H9 (cell line): ENCODE results near the gene CD2BP2. TPM values are rescaled to one million over a fixed set of nuclear protein-coding genes. Genes with fewer than 3 reads are reported as not detected.

Experiments used
- DNase-seq: peaks from one replicate; pipeline ENCODE4 v3.0.0-alpha.2; 2017
- H2AFZ ChIP-seq: one replicate; pipeline ENCODE4 v1.6.1; 2013; ENCODE audit warnings: mild to moderate bottlenecking, low read length, control low read depth, moderate library complexity
- H2AK5ac ChIP-seq: 2 replicates; pipeline ENCODE4 v1.6.1; 2013; ENCODE audit warnings: low read length, control low read depth, mixed read lengths; ENCODE audit not compliant: insufficient read length
- H2BK120ac ChIP-seq: one replicate; pipeline ENCODE4 v1.6.1; 2013; ENCODE audit warnings: low read depth, mild to moderate bottlenecking, low read length, control low read depth, inconsistent platforms; ENCODE audit not compliant: poor library complexity, severe bottlenecking
- H2BK12ac ChIP-seq: 2 replicates; pipeline ENCODE4 v1.6.1; 2013; ENCODE audit warnings: low read length, control low read depth, mixed read lengths, low read depth; ENCODE audit not compliant: insufficient read length
- H2BK15ac ChIP-seq: 2 replicates; pipeline ENCODE4 v1.6.1; 2013; ENCODE audit warnings: low read depth, low read length, control low read depth
- H2BK20ac ChIP-seq: one replicate; pipeline ENCODE4 v1.6.1; 2013; ENCODE audit warnings: low read depth, mild to moderate bottlenecking, low read length, control low read depth, inconsistent platforms; ENCODE audit not compliant: poor library complexity, severe bottlenecking
- H2BK5ac ChIP-seq: 2 replicates; pipeline ENCODE4 v1.6.1; 2013; ENCODE audit warnings: low read length, control low read depth, mixed read lengths; ENCODE audit not compliant: insufficient read length
- H3K14ac ChIP-seq: 2 replicates; pipeline ENCODE4 v1.6.1; 2013; ENCODE audit warnings: low read length, control low read depth; ENCODE audit not compliant: insufficient read depth
- H3K18ac ChIP-seq: 2 replicates; pipeline ENCODE4 v1.6.1; 2013; ENCODE audit warnings: low read depth, mild to moderate bottlenecking, mixed read lengths, low read length, control low read depth; ENCODE audit not compliant: insufficient read length
- H3K23ac ChIP-seq: 2 replicates; pipeline ENCODE4 v1.6.1; 2013; ENCODE audit warnings: low read length, control low read depth, mixed read lengths, low read depth; ENCODE audit not compliant: insufficient read length
- H3K23me2 ChIP-seq: 2 replicates; pipeline ENCODE4 v1.6.1; 2013; ENCODE audit warnings: low read depth, mild to moderate bottlenecking, mixed read lengths, low read length, control low read depth; ENCODE audit not compliant: insufficient read length, poor library complexity, severe bottlenecking
- H3K27ac ChIP-seq: 2 replicates; pipeline ENCODE4 v1.5.1; 2013; ENCODE audit warnings: low read length, control low read depth, mixed read lengths, low read depth; ENCODE audit not compliant: insufficient read length
- H3K27me3 ChIP-seq: 2 replicates; pipeline ENCODE4 v1.6.1; 2013; ENCODE audit warnings: low read length, control low read depth, inconsistent platforms; ENCODE audit not compliant: insufficient read depth
- H3K4ac ChIP-seq: 2 replicates; pipeline ENCODE4 v1.6.1; 2013; ENCODE audit warnings: low read depth, mild to moderate bottlenecking, control low read depth, inconsistent platforms, low read length, moderate library complexity
- H3K4me1 ChIP-seq: 2 replicates; pipeline ENCODE4 v1.6.1; 2013; ENCODE audit warnings: low read length, control low read depth, inconsistent platforms; ENCODE audit not compliant: insufficient read depth
- H3K4me2 ChIP-seq: 2 replicates; pipeline ENCODE4 v1.6.1; 2013; ENCODE audit warnings: low read length, control low read depth, mixed read lengths; ENCODE audit not compliant: insufficient read length, insufficient read depth
- H3K56ac ChIP-seq: 2 replicates; pipeline ENCODE4 v1.6.1; 2013; ENCODE audit warnings: low read depth, mild to moderate bottlenecking, mixed read lengths, low read length, control low read depth; ENCODE audit not compliant: insufficient read length
- H3K79me1 ChIP-seq: 2 replicates; pipeline ENCODE4 v1.6.1; 2013; ENCODE audit warnings: low read depth, mild to moderate bottlenecking, moderate library complexity, low read length, control low read depth, inconsistent platforms; ENCODE audit not compliant: insufficient read depth, poor library complexity, severe bottlenecking
- H3K79me2 ChIP-seq: 2 replicates; pipeline ENCODE4 v1.6.1; 2013; ENCODE audit warnings: low read length, control low read depth, inconsistent platforms; ENCODE audit not compliant: insufficient read depth
- H3K9ac ChIP-seq: 2 replicates; pipeline ENCODE4 v1.6.1; 2013; ENCODE audit warnings: low read length, control low read depth, mixed read lengths; ENCODE audit not compliant: insufficient read length; ENCODE audit errors: extremely low read depth
- H3K9me3 ChIP-seq: one replicate; pipeline ENCODE4 v1.6.1; 2013; ENCODE audit warnings: low read depth, low read length, inconsistent platforms; ENCODE audit not compliant: control insufficient read depth
- H3T11ph ChIP-seq: one replicate; pipeline ENCODE4 v1.6.1; 2013; ENCODE audit warnings: mild to moderate bottlenecking, low read length, control low read depth, inconsistent platforms
- H4K20me1 ChIP-seq: one replicate; pipeline ENCODE4 v1.6.1; 2013; ENCODE audit not compliant: control insufficient read depth, insufficient read length, insufficient read depth
- H4K5ac ChIP-seq: 2 replicates; pipeline ENCODE4 v1.6.1; 2013; ENCODE audit warnings: low read depth, mild to moderate bottlenecking, mixed read lengths, low read length, control low read depth; ENCODE audit not compliant: insufficient read length
- H4K8ac ChIP-seq: replicated peaks from 2 replicates; pipeline ENCODE4 v1.6.1; 2013; ENCODE audit warnings: low read length, control low read depth, mixed read lengths, low read depth; ENCODE audit not compliant: insufficient read length
- H4K91ac ChIP-seq: 2 replicates; pipeline ENCODE4 v1.6.1; 2013; ENCODE audit warnings: low read depth, mild to moderate bottlenecking, moderate library complexity, mixed read lengths, low read length, control low read depth; ENCODE audit not compliant: insufficient read length
- H3K27ac Mint-ChIP-seq, 3 experiments: 2 replicates in 2 of 3; 3 replicates in 1 of 3; pipeline ENCODE4 v1.8.0; 2020 to 2021; ENCODE audit warnings: mixed read lengths in 3 of 3, mild to moderate bottlenecking in 1 of 3, moderate library complexity in 1 of 3
- H3K27me3 Mint-ChIP-seq: 2 replicates; pipeline ENCODE4 v1.8.0; 2021; ENCODE audit warnings: low read depth, mild to moderate bottlenecking, moderate library complexity, mixed read lengths
- H3K36me3 Mint-ChIP-seq, 3 experiments: 2 replicates in 2 of 3; 3 replicates in 1 of 3; pipeline ENCODE4 v1.8.0; 2020 to 2021; ENCODE audit warnings: low read depth in 3 of 3, mixed read lengths in 3 of 3; ENCODE audit not compliant: insufficient read depth in 1 of 3
- H3K4me1 Mint-ChIP-seq, 2 experiments: 2 replicates each; pipeline ENCODE4 v1.8.0; 2020; ENCODE audit warnings: mixed read lengths in 2 of 2
- H3K4me3 Mint-ChIP-seq, 2 experiments: 2 replicates in 1 of 2; 3 replicates in 1 of 2; pipeline ENCODE4 v1.8.0; 2020 to 2021; ENCODE audit warnings: mild to moderate bottlenecking in 2 of 2, mixed read lengths in 2 of 2, moderate library complexity in 1 of 2
- H3K9me3 Mint-ChIP-seq, 2 experiments: 2 replicates in 1 of 2; 3 replicates in 1 of 2; pipeline ENCODE4 v1.8.0; 2020; ENCODE audit warnings: mild to moderate bottlenecking in 2 of 2, mixed read lengths in 2 of 2, moderate library complexity in 1 of 2
- CTCF ChIP-seq: fragments of 200-600 bp; sonication (generic); conservative IDR thresholded peaks from 3 replicates; pipeline ENCODE4 v1.8.0; 2021; ENCODE audit warnings: antibody characterized with exemption, mild to moderate bottlenecking
- WGBS: extraction: QIAGEN DNeasy Blood & Tissue Kit; methylation state at CpG from one replicate; pipeline ENCODE4 v1.1.7; 2013; ENCODE audit warnings: missing lambda C conversion rate, low lambda C conversion rate, mixed read lengths; ENCODE audit not compliant: insufficient read length; ENCODE audit errors: extremely low coverage; 5-methylcytosine and 5-hydroxymethylcytosine counted together
- total RNA-seq: library from RNA; stranded (reverse); gene quantifications from 2 replicates; pipeline ENCODE4 v1.2.1, GENCODE V29; 2021

The CD2BP2 gene
- total RNA-seq, 1 experiment from 2014 or later = 90.1 TPM

GRCh38 chr16:30372038-30372712 is 17.1 kb upstream of the CD2BP2 start:
- Histone ChIP-seq H3K27me3 (no peaks in the 10 kb centered on the region), H3K9ac (no peak overlapping the region), H4K8ac (no peak overlapping the region), H4K5ac (no peak overlapping the region), H3K18ac (no peak overlapping the region), H2BK15ac (no peak overlapping the region), H3K56ac (no peak overlapping the region), H3K9me3 (no peaks in the 10 kb centered on the region), H2BK5ac (no peak overlapping the region), H3K4me1 (peaks cover 6% of the 10 kb centered on the region), H3K79me1 (peaks cover 3% of the 10 kb centered on the region), H3K79me2 (no peaks in the 10 kb centered on the region; the same call in none of the 2 replicates), H3K14ac (no peak overlapping the region), H3K4me2 (peak overlapping the region; percentile 52), H4K91ac (no peak overlapping the region), H2AFZ (no peak overlapping the region), H3K4ac (no peak overlapping the region), H3K23me2 (peaks cover 10% of the 10 kb centered on the region), H3K23ac (no peak overlapping the region), H2AK5ac (no peak overlapping the region), H2BK20ac (no peak overlapping the region), H3K27ac (no peak overlapping the region), H2BK12ac (peak overlapping the region; percentile 12), H3T11ph (no peak overlapping the region), H4K20me1 (no peaks in the 10 kb centered on the region), H2BK120ac (no peak overlapping the region)
- Mint-ChIP-seq H3K27ac (peak overlapping the region in 2 of 3 experiments; percentile 62 to 87; a peak in 2 of 7 replicates), H3K27me3 (peaks cover 2% of the 10 kb centered on the region; the same call in 1 of the 2 replicates), H3K36me3 (no peaks in the 10 kb centered on the region; a peak in 1 of 7 replicates), H3K4me3 (peak overlapping the region; percentile 62 to 79; a peak in 4 of 5 replicates), H3K9me3 (peaks cover 0 to 4% of the 10 kb centered on the region in 2 experiments; a peak in 4 of 5 replicates), H3K4me1 (peaks cover 35 to 52% of the 10 kb centered on the region in 2 experiments)
- WGBS = no CpG with 5 or more reads among the region's 6 CpGs
- no peak for TF ChIP-seq CTCF
- DNase-seq = no peak
